Neural progenitor cell (in vitro differentiated cells): ENCODE data around the gene ERC1. TPM values are rescaled to one million over a fixed set of nuclear protein-coding genes. Genes with fewer than 3 reads are reported as not detected.

Experiments
- DNase-seq: peaks from one replicate; pipeline ENCODE4 v3.0.0-alpha.2; 2016; ENCODE audit warnings: low spot score
- H2AFZ ChIP-seq: fragments of 200-600 bp; sonication (generic); replicated peaks from 2 replicates; pipeline ENCODE4 v1.6.1; 2016; ENCODE audit warnings: antibody characterized with exemption
- H3F3A ChIP-seq: fragments of 200-600 bp; sonication (generic); 2 replicates; pipeline ENCODE4 v1.6.1; 2016; ENCODE audit warnings: antibody characterized with exemption, low read depth
- H3K27ac ChIP-seq: fragments of 200-600 bp; sonication (generic); 2 replicates; pipeline ENCODE4 v1.5.1; 2016; ENCODE audit warnings: mild to moderate bottlenecking
- H3K27me3 ChIP-seq: fragments of 200-600 bp; sonication (generic); 2 replicates; pipeline ENCODE4 v1.6.1; 2016; ENCODE audit warnings: mild to moderate bottlenecking, moderate library complexity
- H3K36me3 ChIP-seq: fragments of 200-600 bp; sonication (generic); 2 replicates; pipeline ENCODE4 v1.5.1; 2016
- H3K4me1 ChIP-seq: fragments of 200-600 bp; sonication (generic); 2 replicates; pipeline ENCODE4 v1.6.1; 2016; ENCODE audit warnings: mixed run types
- H3K4me2 ChIP-seq: fragments of 200-600 bp; sonication (generic); 2 replicates; pipeline ENCODE4 v1.6.1; 2016
- H3K4me3 ChIP-seq: fragments of 200-600 bp; sonication (generic); 2 replicates; pipeline ENCODE4 v1.5.1; 2016
- H3K79me2 ChIP-seq: fragments of 200-600 bp; sonication (generic); 2 replicates; pipeline ENCODE4 v1.6.1; 2016; ENCODE audit warnings: low read depth
- H3K9ac ChIP-seq: fragments of 200-600 bp; sonication (generic); 2 replicates; pipeline ENCODE4 v1.6.1; 2016
- H3K9me3 ChIP-seq: fragments of 200-600 bp; sonication (generic); 2 replicates; pipeline ENCODE4 v1.5.1; 2016; ENCODE audit warnings: low read depth
- H4K20me1 ChIP-seq: fragments of 200-600 bp; sonication (generic); 2 replicates; pipeline ENCODE4 v1.6.1; 2016; ENCODE audit warnings: low read depth
- H3K27ac Mint-ChIP-seq: 3 replicates; pipeline ENCODE4 v1.8.0; 2021; ENCODE audit warnings: mixed read lengths
- H3K27me3 Mint-ChIP-seq: 2 replicates; pipeline ENCODE4 v1.8.0; 2022; ENCODE audit warnings: low read depth, mild to moderate bottlenecking, inconsistent platforms, moderate library complexity, mixed read lengths; ENCODE audit not compliant: insufficient read depth
- H3K36me3 Mint-ChIP-seq: 3 replicates; pipeline ENCODE4 v1.8.0; 2021; ENCODE audit warnings: mixed read lengths
- H3K4me1 Mint-ChIP-seq: 3 replicates; pipeline ENCODE4 v1.8.0; 2021; ENCODE audit warnings: mixed read lengths
- H3K4me3 Mint-ChIP-seq: 3 replicates; pipeline ENCODE4 v1.8.0; 2021; ENCODE audit warnings: mild to moderate bottlenecking, moderate library complexity, mixed read lengths
- H3K9me3 Mint-ChIP-seq: 3 replicates; pipeline ENCODE4 v1.8.0; 2020; ENCODE audit warnings: mixed read lengths
- CTCF ChIP-seq: fragments of 200-600 bp; sonication (generic); IDR thresholded peaks from 2 replicates; pipeline ENCODE4 v1.5.1; 2017; ENCODE audit warnings: antibody characterized with exemption, mild to moderate bottlenecking
- EZH2 ChIP-seq: fragments of 200-600 bp; sonication (generic); IDR thresholded peaks from 2 replicates; pipeline ENCODE4 v1.6.1; 2017; ENCODE audit warnings: antibody characterized with exemption, mild to moderate bottlenecking, moderate library complexity
- EZH2phosphoT487 ChIP-seq: fragments of 200-600 bp; sonication (generic); IDR thresholded peaks from 2 replicates; pipeline ENCODE4 v1.6.1; 2017; ENCODE audit warnings: antibody characterized with exemption
- total RNA-seq: library from RNA; depleted of rRNA; stranded (reverse); fragments of >200 nt; gene quantifications from 2 replicates; pipeline ENCODE4 v1.2.3, GENCODE V29; 2015; ENCODE audit warnings: low replicate concordance

Gene ERC1
- total RNA-seq, 1 donor from 2014 or later, result 27.5 TPM

- TF ChIP-seq CTCF (no peak), EZH2phosphoT487 (no peak), EZH2 (no peak)
- Histone ChIP-seq H3K27ac (no peak overlapping the region), H3K79me2 (no peaks in the 10 kb centered on the region), H3K4me2 (no peak overlapping the region), H3K9ac (no peak overlapping the region), H3K4me3 (no peak overlapping the region), H4K20me1 (no peaks in the 10 kb centered on the region), H3K27me3 (no peaks in the 10 kb centered on the region), H2AFZ (no peak overlapping the region), H3K36me3 (no peaks in the 10 kb centered on the region), H3F3A (peaks cover 5% of the 10 kb centered on the region), H3K9me3 (no peaks in the 10 kb centered on the region), H3K4me1 (no peaks in the 10 kb centered on the region)
- H3K36me3 Mint-ChIP-seq, result peaks cover 7% of the 10 kb centered on the region
- no peak overlapping the region for H3K27ac Mint-ChIP-seq
- no peak for DNase-seq
- peaks cover 5% of the 10 kb centered on the region for H3K9me3 Mint-ChIP-seq
- H3K4me1 Mint-ChIP-seq, result no peaks in the 10 kb centered on the region
- no peak overlapping the region for H3K4me3 Mint-ChIP-seq
- no peaks in the 10 kb centered on the region for H3K27me3 Mint-ChIP-seq
Measured at GRCh38 chr12:1069846-1070245, 78.8 kb downstream of the ERC1 start.

GRCh38 chr12:1071182-1071581, 80.2 kb downstream of the ERC1 start:
- Mint-ChIP-seq H3K27ac (no peak overlapping the region), H3K4me1 (no peaks in the 10 kb centered on the region), H3K27me3 (no peaks in the 10 kb centered on the region), H3K4me3 (no peak overlapping the region), H3K36me3 (peaks cover 4% of the 10 kb centered on the region), H3K9me3 (no peaks in the 10 kb centered on the region)
- no peaks in the 10 kb centered on the region for H3K9me3 ChIP-seq
- no peaks in the 10 kb centered on the region for H3K27me3 ChIP-seq
- H3K27ac ChIP-seq, result no peak overlapping the region
- no peak overlapping the region for H3K9ac ChIP-seq
- no peak overlapping the region for H2AFZ ChIP-seq
- H3K36me3 ChIP-seq, result no peaks in the 10 kb centered on the region
- H3F3A ChIP-seq, result no peaks in the 10 kb centered on the region
- H3K4me2 ChIP-seq, result no peak overlapping the region
- no peaks in the 10 kb centered on the region for H3K79me2 ChIP-seq
- no peaks in the 10 kb centered on the region for H3K4me1 ChIP-seq
- H3K4me3 ChIP-seq, result no peak overlapping the region
- DNase-seq, result no peak
- TF ChIP-seq EZH2 (no peak), CTCF (no peak), EZH2phosphoT487 (no peak)
- H4K20me1 ChIP-seq, result no peaks in the 10 kb centered on the region

GRCh38 chr12:1073652-1074051, 82.6 kb downstream of the ERC1 start:
- H2AFZ ChIP-seq, result no peak overlapping the region
- H4K20me1 ChIP-seq, result no peaks in the 10 kb centered on the region
- H3K4me2 ChIP-seq, result no peak overlapping the region
- Mint-ChIP-seq H3K4me1 (no peaks in the 10 kb centered on the region), H3K4me3 (no peak overlapping the region), H3K27me3 (no peaks in the 10 kb centered on the region), H3K36me3 (peaks cover 4% of the 10 kb centered on the region), H3K9me3 (no peaks in the 10 kb centered on the region), H3K27ac (no peak overlapping the region)
- TF ChIP-seq EZH2phosphoT487, result no peak
- TF ChIP-seq EZH2, result no peak
- TF ChIP-seq CTCF, result no peak
- no peaks in the 10 kb centered on the region for H3K27me3 ChIP-seq
- H3K9me3 ChIP-seq, result no peaks in the 10 kb centered on the region
- H3K4me3 ChIP-seq, result no peak overlapping the region
- DNase-seq, result no peak
- H3K4me1 ChIP-seq, result no peaks in the 10 kb centered on the region
- H3K79me2 ChIP-seq, result no peaks in the 10 kb centered on the region
- H3F3A ChIP-seq, result peaks cover 9% of the 10 kb centered on the region
- no peak overlapping the region for H3K9ac ChIP-seq
- H3K36me3 ChIP-seq, result no peaks in the 10 kb centered on the region
- no peak overlapping the region for H3K27ac ChIP-seq
